WTC11 (cell line): Measurements from ENCODE around the gene PCBP1. TPM values are rescaled to one million over a fixed set of nuclear protein-coding genes. Genes with fewer than 3 reads are reported as not detected.

ENCODE experiments used
- ATAC-seq: fragments of 200-7000 bp; cut with Tn5 transposase; 2 replicates; pipeline ENCODE4 v1.10.0; 2021; ENCODE audit warnings: mild to moderate bottlenecking, moderate library complexity
- CTCF ChIA-PET: fragments of 300-600 bp; sonication (Branson Sonifier 250); formaldehyde crosslinking; loops from one replicate; lab custom pipeline; 2021; ENCODE audit warnings: antibody characterized with exemption; lab: Charles Lee
- POLR2A ChIA-PET: fragments of 350-600 bp; sonication (Branson Sonifier 250); formaldehyde crosslinking; loops from one replicate; lab custom pipeline; 2021; ENCODE audit warnings: antibody characterized with exemption; lab: Charles Lee
- DNase-seq: peaks from one replicate; pipeline ENCODE4 v3.0.0; 2021; ENCODE audit warnings: low spot score
- H3K27ac Mint-ChIP-seq: 2 replicates; pipeline ENCODE4 v1.8.0; 2021; ENCODE audit warnings: mixed read lengths
- H3K27me3 Mint-ChIP-seq: 2 replicates; pipeline ENCODE4 v1.8.0; 2021; ENCODE audit warnings: low read depth, mild to moderate bottlenecking, moderate library complexity, mixed read lengths
- H3K36me3 Mint-ChIP-seq: 2 replicates; pipeline ENCODE4 v1.8.0; 2021; ENCODE audit warnings: mixed read lengths
- H3K4me1 Mint-ChIP-seq: 2 replicates; pipeline ENCODE4 v1.8.0; 2022; ENCODE audit warnings: mixed read lengths
- H3K4me3 Mint-ChIP-seq: 2 replicates; pipeline ENCODE4 v1.8.0; 2021; ENCODE audit warnings: mild to moderate bottlenecking, moderate library complexity, mixed read lengths
- H3K9me3 Mint-ChIP-seq: 2 replicates; pipeline ENCODE4 v1.8.0; 2021; ENCODE audit warnings: mixed read lengths
- ATF1 ChIP-seq: sonication (generic); formaldehyde crosslinking; IDR thresholded peaks from 2 replicates; pipeline ENCODE4 v1.8.1; 2023; ENCODE audit warnings: mild to moderate bottlenecking, moderate library complexity, missing genetic modification reagents
- E2F4 ChIP-seq: sonication (generic); formaldehyde crosslinking; IDR thresholded peaks from 2 replicates; pipeline ENCODE4 v1.8.1; 2022; ENCODE audit warnings: low read depth, mild to moderate bottlenecking, moderate library complexity, missing genetic modification reagents, borderline replicate concordance
- E2F5 ChIP-seq: sonication (generic); formaldehyde crosslinking; IDR thresholded peaks from 2 replicates; pipeline ENCODE4 v1.8.1; 2022; ENCODE audit warnings: mild to moderate bottlenecking, moderate library complexity, missing genetic modification reagents
- EMX1 ChIP-seq: fragments of 250-450 bp; sonication (Bioruptor Pico); IDR thresholded peaks from 2 replicates; pipeline ENCODE4 v1.8.0; 2021; ENCODE audit warnings: mild to moderate bottlenecking
- FOXP1 ChIP-seq: sonication (generic); formaldehyde crosslinking; IDR thresholded peaks from 2 replicates; pipeline ENCODE4 v1.8.0; 2022; ENCODE audit warnings: missing genetic modification reagents, mild to moderate bottlenecking, moderate library complexity, borderline replicate concordance
- GRHL2 ChIP-seq: fragments of 250-450 bp; sonication (Bioruptor Pico); IDR thresholded peaks from 2 replicates; pipeline ENCODE4 v1.8.0; 2022; ENCODE audit warnings: mild to moderate bottlenecking, moderate library complexity; ENCODE audit not compliant: insufficient replicate concordance, severe bottlenecking
- IRF2 ChIP-seq: sonication (generic); formaldehyde crosslinking; IDR thresholded peaks from 2 replicates; pipeline ENCODE4 v1.8.0; 2022; ENCODE audit warnings: low read depth, missing genetic modification reagents, borderline replicate concordance
- NR3C1 ChIP-seq: sonication (generic); formaldehyde crosslinking; conservative IDR thresholded peaks from 2 replicates; pipeline ENCODE4 v1.8.1; 2023; ENCODE audit warnings: low read depth, mild to moderate bottlenecking, missing genetic modification reagents
- ZNF138 ChIP-seq: sonication (generic); formaldehyde crosslinking; conservative IDR thresholded peaks from 2 replicates; pipeline ENCODE4 v1.8.1; 2022; ENCODE audit warnings: mild to moderate bottlenecking, moderate library complexity, missing genetic modification reagents
- ZNF317 ChIP-seq: sonication (generic); formaldehyde crosslinking; IDR thresholded peaks from 2 replicates; pipeline ENCODE4 v1.8.1; 2023; ENCODE audit warnings: low read depth, mild to moderate bottlenecking, moderate library complexity, missing genetic modification reagents, borderline replicate concordance
- total RNA-seq: library from RNA; stranded (reverse); gene quantifications from 3 replicates; pipeline ENCODE4 v1.2.3, GENCODE V29; 2021
- TF ChIP-seq, protein P1 (sequence below): sonication (generic); formaldehyde crosslinking; IDR thresholded peaks from 2 replicates; pipeline ENCODE4 v1.8.1; 2022; ENCODE audit warnings: low read depth, missing genetic modification reagents, borderline replicate concordance
- TF ChIP-seq, protein P2 (sequence below): fragments of 250-450 bp; sonication (Bioruptor Pico); IDR thresholded peaks from 2 replicates; pipeline ENCODE4 v1.8.0; 2021; ENCODE audit warnings: mild to moderate bottlenecking
- TF ChIP-seq, protein P3 (sequence below): sonication (generic); formaldehyde crosslinking; IDR thresholded peaks from 2 replicates; pipeline ENCODE4 v1.8.0; 2022; ENCODE audit warnings: mild to moderate bottlenecking, missing genetic modification reagents
- TF ChIP-seq, protein P4 (sequence below): fragments of 250-450 bp; sonication (Bioruptor Pico); conservative IDR thresholded peaks from 2 replicates; pipeline ENCODE4 v1.9.0; 2021; ENCODE audit warnings: mild to moderate bottlenecking
- TF ChIP-seq, protein P5 (sequence below): fragments of 250-450 bp; sonication (Bioruptor Pico); IDR thresholded peaks from 2 replicates; pipeline ENCODE4 v1.9.0; 2021; ENCODE audit warnings: mild to moderate bottlenecking
- TF ChIP-seq, protein P6 (sequence below): sonication (generic); formaldehyde crosslinking; IDR thresholded peaks from 2 replicates; pipeline ENCODE4 v1.8.0; 2022; ENCODE audit warnings: mild to moderate bottlenecking, missing genetic modification reagents
- TF ChIP-seq, protein P7 (sequence below): sonication (generic); formaldehyde crosslinking; IDR thresholded peaks from 2 replicates; pipeline ENCODE4 v1.8.1; 2023; ENCODE audit warnings: mild to moderate bottlenecking, missing genetic modification reagents

Gene PCBP1
- total RNA-seq, 1 experiment from 2014 or later: 489 TPM

DNA sequence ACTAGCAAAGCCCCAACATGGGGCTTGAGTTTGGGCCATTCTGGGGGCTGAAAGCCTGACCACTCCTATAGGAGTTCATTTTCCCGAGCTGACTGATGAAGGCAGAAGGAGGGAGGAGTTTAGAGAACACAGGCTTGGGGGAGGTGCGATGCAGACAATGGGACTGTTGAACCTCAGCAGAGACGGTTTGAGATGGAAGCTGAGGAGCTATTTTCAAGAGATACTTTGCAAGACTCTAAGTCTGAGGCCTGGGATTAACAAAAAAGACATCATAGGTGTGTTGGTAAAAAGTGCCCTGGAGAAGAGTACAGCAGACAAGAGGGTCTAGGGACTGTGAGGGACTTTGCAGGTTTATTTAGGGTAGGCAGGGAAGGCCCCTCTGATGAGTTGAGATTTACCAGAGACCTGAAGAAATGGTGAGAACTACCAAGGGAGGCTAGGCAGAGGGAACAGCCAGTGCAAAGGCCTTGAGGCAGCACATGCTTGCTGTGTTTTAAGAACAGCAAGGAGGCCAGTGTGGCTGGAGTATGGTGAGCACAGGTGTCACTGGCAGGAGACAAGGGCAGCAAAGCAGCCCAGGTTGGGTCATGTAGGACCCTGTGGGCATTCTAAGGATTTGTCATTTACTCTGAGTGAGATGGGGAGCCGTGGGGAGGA is 31.6 kb downstream of the PCBP1 start:
- Mint-ChIP-seq H3K27me3 (no peaks in the 10 kb centered on the region), H3K4me1 (peaks cover 56% of the 10 kb centered on the region), H3K27ac (peak overlapping the region; percentile 94), H3K9me3 (no peaks in the 10 kb centered on the region), H3K36me3 (no peaks in the 10 kb centered on the region), H3K4me3 (peak overlapping the region; percentile 30)
- peak; percentile 43 for DNase-seq
- ChIA-PET CTCF (interaction anchor here (0.6 to 1.1 kb wide), 2 partner anchors 20 to 23 kb away, joined by 3 read pairs; no protein-coding TSS in a partner anchor), POLR2A (interaction anchor here (1.0 to 1.2 kb wide), 5 partner anchors 24 to 205 kb away, joined by 3 to 5 read pairs (median 3); partner anchors contain the start of gene FAM136A)
- ATAC-seq: peak; percentile 67
- TF ChIP-seq, protein P1, sequence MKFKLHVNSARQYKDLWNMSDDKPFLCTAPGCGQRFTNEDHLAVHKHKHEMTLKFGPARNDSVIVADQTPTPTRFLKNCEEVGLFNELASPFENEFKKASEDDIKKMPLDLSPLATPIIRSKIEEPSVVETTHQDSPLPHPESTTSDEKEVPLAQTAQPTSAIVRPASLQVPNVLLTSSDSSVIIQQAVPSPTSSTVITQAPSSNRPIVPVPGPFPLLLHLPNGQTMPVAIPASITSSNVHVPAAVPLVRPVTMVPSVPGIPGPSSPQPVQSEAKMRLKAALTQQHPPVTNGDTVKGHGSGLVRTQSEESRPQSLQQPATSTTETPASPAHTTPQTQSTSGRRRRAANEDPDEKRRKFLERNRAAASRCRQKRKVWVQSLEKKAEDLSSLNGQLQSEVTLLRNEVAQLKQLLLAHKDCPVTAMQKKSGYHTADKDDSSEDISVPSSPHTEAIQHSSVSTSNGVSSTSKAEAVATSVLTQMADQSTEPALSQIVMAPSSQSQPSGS (CRISPR knock-in tag): no peak
- no peak for TF ChIP-seq ZNF317 (CRISPR knock-in tag)
- TF ChIP-seq, protein P2, sequence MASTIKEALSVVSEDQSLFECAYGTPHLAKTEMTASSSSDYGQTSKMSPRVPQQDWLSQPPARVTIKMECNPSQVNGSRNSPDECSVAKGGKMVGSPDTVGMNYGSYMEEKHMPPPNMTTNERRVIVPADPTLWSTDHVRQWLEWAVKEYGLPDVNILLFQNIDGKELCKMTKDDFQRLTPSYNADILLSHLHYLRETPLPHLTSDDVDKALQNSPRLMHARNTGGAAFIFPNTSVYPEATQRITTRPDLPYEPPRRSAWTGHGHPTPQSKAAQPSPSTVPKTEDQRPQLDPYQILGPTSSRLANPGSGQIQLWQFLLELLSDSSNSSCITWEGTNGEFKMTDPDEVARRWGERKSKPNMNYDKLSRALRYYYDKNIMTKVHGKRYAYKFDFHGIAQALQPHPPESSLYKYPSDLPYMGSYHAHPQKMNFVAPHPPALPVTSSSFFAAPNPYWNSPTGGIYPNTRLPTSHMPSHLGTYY (CRISPR knock-in tag): no peak
- TF ChIP-seq, protein P3, sequence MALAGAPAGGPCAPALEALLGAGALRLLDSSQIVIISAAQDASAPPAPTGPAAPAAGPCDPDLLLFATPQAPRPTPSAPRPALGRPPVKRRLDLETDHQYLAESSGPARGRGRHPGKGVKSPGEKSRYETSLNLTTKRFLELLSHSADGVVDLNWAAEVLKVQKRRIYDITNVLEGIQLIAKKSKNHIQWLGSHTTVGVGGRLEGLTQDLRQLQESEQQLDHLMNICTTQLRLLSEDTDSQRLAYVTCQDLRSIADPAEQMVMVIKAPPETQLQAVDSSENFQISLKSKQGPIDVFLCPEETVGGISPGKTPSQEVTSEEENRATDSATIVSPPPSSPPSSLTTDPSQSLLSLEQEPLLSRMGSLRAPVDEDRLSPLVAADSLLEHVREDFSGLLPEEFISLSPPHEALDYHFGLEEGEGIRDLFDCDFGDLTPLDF (CRISPR knock-in tag): no peak
- TF ChIP-seq, protein P4, sequence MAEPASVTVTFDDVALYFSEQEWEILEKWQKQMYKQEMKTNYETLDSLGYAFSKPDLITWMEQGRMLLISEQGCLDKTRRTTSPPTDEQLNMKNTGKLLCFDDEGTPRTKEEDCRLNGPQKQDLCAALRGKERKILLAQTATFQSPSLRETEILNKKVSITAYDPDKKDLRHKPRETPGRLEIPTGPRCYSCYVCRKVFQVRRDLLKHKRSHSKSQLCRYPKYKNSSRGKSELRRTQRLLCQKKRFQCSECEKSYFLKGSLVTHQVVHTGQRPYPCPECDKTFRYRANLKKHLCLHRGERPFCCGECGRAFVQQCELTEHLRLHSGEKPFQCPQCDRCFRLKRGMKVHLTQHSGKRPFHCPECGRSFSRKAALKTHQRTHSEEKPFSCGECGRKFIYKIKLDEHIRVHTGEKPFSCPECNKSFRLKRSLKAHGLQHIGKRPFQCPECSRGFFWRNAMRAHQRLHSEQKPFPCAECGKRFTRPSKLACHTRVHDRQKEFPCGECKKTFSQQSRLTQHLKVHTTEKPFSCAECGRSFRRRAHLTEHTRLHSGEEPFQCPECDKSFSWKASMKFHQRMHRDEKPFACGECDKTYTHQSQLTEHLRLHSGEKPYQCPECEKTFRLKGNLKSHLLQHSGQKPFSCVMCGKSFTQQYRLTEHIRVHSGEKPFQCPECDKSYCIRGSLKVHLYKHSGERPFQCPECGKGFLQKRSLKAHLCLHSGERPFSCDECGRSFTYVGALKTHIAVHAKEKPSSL (CRISPR knock-in tag): no peak
- no peak for TF ChIP-seq E2F4
- TF ChIP-seq IRF2 (CRISPR knock-in tag): no peak
- TF ChIP-seq EMX1 (CRISPR knock-in tag): no peak
- TF ChIP-seq, protein P5, sequence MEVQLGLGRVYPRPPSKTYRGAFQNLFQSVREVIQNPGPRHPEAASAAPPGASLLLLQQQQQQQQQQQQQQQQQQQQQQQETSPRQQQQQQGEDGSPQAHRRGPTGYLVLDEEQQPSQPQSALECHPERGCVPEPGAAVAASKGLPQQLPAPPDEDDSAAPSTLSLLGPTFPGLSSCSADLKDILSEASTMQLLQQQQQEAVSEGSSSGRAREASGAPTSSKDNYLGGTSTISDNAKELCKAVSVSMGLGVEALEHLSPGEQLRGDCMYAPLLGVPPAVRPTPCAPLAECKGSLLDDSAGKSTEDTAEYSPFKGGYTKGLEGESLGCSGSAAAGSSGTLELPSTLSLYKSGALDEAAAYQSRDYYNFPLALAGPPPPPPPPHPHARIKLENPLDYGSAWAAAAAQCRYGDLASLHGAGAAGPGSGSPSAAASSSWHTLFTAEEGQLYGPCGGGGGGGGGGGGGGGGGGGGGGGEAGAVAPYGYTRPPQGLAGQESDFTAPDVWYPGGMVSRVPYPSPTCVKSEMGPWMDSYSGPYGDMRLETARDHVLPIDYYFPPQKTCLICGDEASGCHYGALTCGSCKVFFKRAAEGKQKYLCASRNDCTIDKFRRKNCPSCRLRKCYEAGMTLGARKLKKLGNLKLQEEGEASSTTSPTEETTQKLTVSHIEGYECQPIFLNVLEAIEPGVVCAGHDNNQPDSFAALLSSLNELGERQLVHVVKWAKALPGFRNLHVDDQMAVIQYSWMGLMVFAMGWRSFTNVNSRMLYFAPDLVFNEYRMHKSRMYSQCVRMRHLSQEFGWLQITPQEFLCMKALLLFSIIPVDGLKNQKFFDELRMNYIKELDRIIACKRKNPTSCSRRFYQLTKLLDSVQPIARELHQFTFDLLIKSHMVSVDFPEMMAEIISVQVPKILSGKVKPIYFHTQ: no peak
- TF ChIP-seq ZNF138 (CRISPR knock-in tag): no peak
- TF ChIP-seq FOXP1 (CRISPR knock-in tag): no peak
- TF ChIP-seq, protein P6, sequence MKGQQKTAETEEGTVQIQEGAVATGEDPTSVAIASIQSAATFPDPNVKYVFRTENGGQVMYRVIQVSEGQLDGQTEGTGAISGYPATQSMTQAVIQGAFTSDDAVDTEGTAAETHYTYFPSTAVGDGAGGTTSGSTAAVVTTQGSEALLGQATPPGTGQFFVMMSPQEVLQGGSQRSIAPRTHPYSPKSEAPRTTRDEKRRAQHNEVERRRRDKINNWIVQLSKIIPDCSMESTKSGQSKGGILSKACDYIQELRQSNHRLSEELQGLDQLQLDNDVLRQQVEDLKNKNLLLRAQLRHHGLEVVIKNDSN (CRISPR knock-in tag): no peak
- no peak for TF ChIP-seq GRHL2
- TF ChIP-seq, protein P7, sequence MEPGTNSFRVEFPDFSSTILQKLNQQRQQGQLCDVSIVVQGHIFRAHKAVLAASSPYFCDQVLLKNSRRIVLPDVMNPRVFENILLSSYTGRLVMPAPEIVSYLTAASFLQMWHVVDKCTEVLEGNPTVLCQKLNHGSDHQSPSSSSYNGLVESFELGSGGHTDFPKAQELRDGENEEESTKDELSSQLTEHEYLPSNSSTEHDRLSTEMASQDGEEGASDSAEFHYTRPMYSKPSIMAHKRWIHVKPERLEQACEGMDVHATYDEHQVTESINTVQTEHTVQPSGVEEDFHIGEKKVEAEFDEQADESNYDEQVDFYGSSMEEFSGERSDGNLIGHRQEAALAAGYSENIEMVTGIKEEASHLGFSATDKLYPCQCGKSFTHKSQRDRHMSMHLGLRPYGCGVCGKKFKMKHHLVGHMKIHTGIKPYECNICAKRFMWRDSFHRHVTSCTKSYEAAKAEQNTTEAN (CRISPR knock-in tag): no peak
- no peak for TF ChIP-seq E2F5 (CRISPR knock-in tag)
- TF ChIP-seq ATF1 (CRISPR knock-in tag): no peak
- TF ChIP-seq NR3C1 (CRISPR knock-in tag): no peak
